ENCODE results near the gene TBC1D14. TPM values are rescaled to one million over a fixed set of nuclear protein-coding genes. Genes with fewer than 3 reads are reported as not detected.

The TBC1D14 gene
- total and polyA plus RNA-seq, 2 of the 8 experiments (the other 6 are each of a cell fraction or from before 2014, with no cell fraction given), result 45.6 to 48.2 TPM

- TF ChIP-seq, protein P1, sequence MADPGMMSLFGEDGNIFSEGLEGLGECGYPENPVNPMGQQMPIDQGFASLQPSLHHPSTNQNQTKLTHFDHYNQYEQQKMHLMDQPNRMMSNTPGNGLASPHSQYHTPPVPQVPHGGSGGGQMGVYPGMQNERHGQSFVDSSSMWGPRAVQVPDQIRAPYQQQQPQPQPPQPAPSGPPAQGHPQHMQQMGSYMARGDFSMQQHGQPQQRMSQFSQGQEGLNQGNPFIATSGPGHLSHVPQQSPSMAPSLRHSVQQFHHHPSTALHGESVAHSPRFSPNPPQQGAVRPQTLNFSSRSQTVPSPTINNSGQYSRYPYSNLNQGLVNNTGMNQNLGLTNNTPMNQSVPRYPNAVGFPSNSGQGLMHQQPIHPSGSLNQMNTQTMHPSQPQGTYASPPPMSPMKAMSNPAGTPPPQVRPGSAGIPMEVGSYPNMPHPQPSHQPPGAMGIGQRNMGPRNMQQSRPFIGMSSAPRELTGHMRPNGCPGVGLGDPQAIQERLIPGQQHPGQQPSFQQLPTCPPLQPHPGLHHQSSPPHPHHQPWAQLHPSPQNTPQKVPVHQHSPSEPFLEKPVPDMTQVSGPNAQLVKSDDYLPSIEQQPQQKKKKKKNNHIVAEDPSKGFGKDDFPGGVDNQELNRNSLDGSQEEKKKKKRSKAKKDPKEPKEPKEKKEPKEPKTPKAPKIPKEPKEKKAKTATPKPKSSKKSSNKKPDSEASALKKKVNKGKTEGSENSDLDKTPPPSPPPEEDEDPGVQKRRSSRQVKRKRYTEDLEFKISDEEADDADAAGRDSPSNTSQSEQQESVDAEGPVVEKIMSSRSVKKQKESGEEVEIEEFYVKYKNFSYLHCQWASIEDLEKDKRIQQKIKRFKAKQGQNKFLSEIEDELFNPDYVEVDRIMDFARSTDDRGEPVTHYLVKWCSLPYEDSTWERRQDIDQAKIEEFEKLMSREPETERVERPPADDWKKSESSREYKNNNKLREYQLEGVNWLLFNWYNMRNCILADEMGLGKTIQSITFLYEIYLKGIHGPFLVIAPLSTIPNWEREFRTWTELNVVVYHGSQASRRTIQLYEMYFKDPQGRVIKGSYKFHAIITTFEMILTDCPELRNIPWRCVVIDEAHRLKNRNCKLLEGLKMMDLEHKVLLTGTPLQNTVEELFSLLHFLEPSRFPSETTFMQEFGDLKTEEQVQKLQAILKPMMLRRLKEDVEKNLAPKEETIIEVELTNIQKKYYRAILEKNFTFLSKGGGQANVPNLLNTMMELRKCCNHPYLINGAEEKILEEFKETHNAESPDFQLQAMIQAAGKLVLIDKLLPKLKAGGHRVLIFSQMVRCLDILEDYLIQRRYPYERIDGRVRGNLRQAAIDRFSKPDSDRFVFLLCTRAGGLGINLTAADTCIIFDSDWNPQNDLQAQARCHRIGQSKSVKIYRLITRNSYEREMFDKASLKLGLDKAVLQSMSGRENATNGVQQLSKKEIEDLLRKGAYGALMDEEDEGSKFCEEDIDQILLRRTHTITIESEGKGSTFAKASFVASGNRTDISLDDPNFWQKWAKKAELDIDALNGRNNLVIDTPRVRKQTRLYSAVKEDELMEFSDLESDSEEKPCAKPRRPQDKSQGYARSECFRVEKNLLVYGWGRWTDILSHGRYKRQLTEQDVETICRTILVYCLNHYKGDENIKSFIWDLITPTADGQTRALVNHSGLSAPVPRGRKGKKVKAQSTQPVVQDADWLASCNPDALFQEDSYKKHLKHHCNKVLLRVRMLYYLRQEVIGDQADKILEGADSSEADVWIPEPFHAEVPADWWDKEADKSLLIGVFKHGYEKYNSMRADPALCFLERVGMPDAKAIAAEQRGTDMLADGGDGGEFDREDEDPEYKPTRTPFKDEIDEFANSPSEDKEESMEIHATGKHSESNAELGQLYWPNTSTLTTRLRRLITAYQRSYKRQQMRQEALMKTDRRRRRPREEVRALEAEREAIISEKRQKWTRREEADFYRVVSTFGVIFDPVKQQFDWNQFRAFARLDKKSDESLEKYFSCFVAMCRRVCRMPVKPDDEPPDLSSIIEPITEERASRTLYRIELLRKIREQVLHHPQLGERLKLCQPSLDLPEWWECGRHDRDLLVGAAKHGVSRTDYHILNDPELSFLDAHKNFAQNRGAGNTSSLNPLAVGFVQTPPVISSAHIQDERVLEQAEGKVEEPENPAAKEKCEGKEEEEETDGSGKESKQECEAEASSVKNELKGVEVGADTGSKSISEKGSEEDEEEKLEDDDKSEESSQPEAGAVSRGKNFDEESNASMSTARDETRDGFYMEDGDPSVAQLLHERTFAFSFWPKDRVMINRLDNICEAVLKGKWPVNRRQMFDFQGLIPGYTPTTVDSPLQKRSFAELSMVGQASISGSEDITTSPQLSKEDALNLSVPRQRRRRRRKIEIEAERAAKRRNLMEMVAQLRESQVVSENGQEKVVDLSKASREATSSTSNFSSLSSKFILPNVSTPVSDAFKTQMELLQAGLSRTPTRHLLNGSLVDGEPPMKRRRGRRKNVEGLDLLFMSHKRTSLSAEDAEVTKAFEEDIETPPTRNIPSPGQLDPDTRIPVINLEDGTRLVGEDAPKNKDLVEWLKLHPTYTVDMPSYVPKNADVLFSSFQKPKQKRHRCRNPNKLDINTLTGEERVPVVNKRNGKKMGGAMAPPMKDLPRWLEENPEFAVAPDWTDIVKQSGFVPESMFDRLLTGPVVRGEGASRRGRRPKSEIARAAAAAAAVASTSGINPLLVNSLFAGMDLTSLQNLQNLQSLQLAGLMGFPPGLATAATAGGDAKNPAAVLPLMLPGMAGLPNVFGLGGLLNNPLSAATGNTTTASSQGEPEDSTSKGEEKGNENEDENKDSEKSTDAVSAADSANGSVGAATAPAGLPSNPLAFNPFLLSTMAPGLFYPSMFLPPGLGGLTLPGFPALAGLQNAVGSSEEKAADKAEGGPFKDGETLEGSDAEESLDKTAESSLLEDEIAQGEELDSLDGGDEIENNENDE (IDR thresholded peaks at IDR 0.05; ENCODE audit: insufficient replicate concordance, low read length), result no peak
- TF ChIP-seq BACH1 (IDR thresholded peaks at IDR 0.05; ENCODE audit: low read length), result no peak
Observed at GRCh38 chr4:6956087-6956433, 46.4 kb downstream of the TBC1D14 start (continued).
